ENCODE data around the gene ADAMTS5. TPM values are rescaled to one million over a fixed set of nuclear protein-coding genes. Genes with fewer than 3 reads are reported as not detected.

ADAMTS5 gene
- total RNA-seq, 4 donors from 2014 or later, result 14.4 to 34.5 (median 20.8) TPM

- intact Hi-C loops (cut with DNase I), result no loop called here
- DNase-seq (ENCODE audit: extremely low spot score), result no peak
- H3K4me3 ChIP-seq, result no peak overlapping the region
- H3K4me1 ChIP-seq, result peaks cover 0 to 49% (median 24%) of the 10 kb centered on the region in 4 donors
- peaks cover 0 to 7% (median 0%) of the 10 kb centered on the region in 4 donors for H3K36me3 ChIP-seq
- no peak for TF ChIP-seq EP300 (IDR thresholded peaks at IDR 0.05)
- TF ChIP-seq POLR2A (IDR thresholded peaks at IDR 0.05; ENCODE audit: low read depth), result no peak
- no peak for TF ChIP-seq POLR2AphosphoS5 (IDR thresholded peaks at IDR 0.05)
- TF ChIP-seq, protein P1, sequence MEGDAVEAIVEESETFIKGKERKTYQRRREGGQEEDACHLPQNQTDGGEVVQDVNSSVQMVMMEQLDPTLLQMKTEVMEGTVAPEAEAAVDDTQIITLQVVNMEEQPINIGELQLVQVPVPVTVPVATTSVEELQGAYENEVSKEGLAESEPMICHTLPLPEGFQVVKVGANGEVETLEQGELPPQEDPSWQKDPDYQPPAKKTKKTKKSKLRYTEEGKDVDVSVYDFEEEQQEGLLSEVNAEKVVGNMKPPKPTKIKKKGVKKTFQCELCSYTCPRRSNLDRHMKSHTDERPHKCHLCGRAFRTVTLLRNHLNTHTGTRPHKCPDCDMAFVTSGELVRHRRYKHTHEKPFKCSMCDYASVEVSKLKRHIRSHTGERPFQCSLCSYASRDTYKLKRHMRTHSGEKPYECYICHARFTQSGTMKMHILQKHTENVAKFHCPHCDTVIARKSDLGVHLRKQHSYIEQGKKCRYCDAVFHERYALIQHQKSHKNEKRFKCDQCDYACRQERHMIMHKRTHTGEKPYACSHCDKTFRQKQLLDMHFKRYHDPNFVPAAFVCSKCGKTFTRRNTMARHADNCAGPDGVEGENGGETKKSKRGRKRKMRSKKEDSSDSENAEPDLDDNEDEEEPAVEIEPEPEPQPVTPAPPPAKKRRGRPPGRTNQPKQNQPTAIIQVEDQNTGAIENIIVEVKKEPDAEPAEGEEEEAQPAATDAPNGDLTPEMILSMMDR (IDR thresholded peaks at IDR 0.05), result no peak
- no peaks in the 10 kb centered on the region for H3K9me3 ChIP-seq
- no peaks in the 10 kb centered on the region for H3K27me3 ChIP-seq
- WGBS, result 71% methylated on average over 9 of the region's 9 CpGs
- H3K27ac ChIP-seq (replicated peaks in 1 of 4), result no peak overlapping the region
These were observed 14.4 kb downstream of the ADAMTS5 start for GRCh38 chr21:26952374-26953066.

- Histone ChIP-seq H3K27me3 (no peaks in the 10 kb centered on the region), H3K27ac (replicated peaks in 1 of 4) (no peak overlapping the region)
These were observed 17.1 kb downstream of the ADAMTS5 start for GRCh38 chr21:26949830-26950229.

DNA sequence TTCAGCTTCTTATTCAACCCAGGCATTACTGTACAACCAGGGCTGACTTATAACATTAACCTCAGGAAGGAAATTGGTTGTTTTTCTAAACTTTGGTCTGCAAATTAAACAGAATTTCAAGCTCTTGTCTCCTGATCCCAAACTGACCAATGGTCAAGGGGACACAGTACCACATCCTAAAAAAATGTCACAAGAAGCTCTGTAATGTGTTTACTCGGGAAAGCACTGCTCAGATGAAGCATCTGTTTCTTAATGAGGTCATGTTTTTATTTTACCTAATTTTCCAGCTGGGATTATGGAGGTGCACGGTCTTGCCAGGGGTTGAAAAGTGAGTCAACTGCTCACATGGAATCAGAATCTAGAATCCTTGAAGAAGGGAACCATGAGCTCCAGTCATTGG lies 18.7 kb downstream of the ADAMTS5 start:
- intact Hi-C loops (cut with DNase I), result no loop called here
- no peak for DNase-seq (ENCODE audit: extremely low spot score)
- no peak overlapping the region for H3K4me3 ChIP-seq
- TF ChIP-seq POLR2AphosphoS5 (IDR thresholded peaks at IDR 0.05), result no peak
- no peak for TF ChIP-seq EP300 (IDR thresholded peaks at IDR 0.05)
- TF ChIP-seq POLR2A (IDR thresholded peaks at IDR 0.05; ENCODE audit: low read depth), result no peak
- no peaks in the 10 kb centered on the region for H3K27me3 ChIP-seq
- no peaks in the 10 kb centered on the region for H3K9me3 ChIP-seq
- peaks cover 0 to 7% (median 0%) of the 10 kb centered on the region in 4 donors for H3K36me3 ChIP-seq
- H3K27ac ChIP-seq (replicated peaks in 1 of 4), result no peak overlapping the region
- H3K4me1 ChIP-seq, result peaks cover 6 to 47% (median 23%) of the 10 kb centered on the region in 4 donors
- whole genome bisulfite sequencing, result 68% methylated on average over 2 of the region's 2 CpGs

More at GRCh38 chr21:26949830-26950229, 17.1 kb downstream of the ADAMTS5 start:
- 76% methylated on average over 4 of the region's 4 CpGs for WGBS
- H3K36me3 ChIP-seq, result peaks cover 0 to 7% (median 0%) of the 10 kb centered on the region in 4 donors
- intact Hi-C loops (cut with DNase I), result no loop called here
- TF ChIP-seq POLR2A (IDR thresholded peaks at IDR 0.05; ENCODE audit: low read depth), result no peak
- H3K4me3 ChIP-seq, result no peak overlapping the region
- DNase-seq (ENCODE audit: extremely low spot score), result no peak
- no peaks in the 10 kb centered on the region for H3K9me3 ChIP-seq
- H3K4me1 ChIP-seq, result peaks cover 6 to 50% (median 28%) of the 10 kb centered on the region in 4 donors

- 66% methylated on average over 6 of the region's 6 CpGs for WGBS
- H3K36me3 ChIP-seq, result no peaks in the 10 kb centered on the region
These were observed 20.0 kb downstream of the ADAMTS5 start for GRCh38 chr21:26946744-26947446.

DNA sequence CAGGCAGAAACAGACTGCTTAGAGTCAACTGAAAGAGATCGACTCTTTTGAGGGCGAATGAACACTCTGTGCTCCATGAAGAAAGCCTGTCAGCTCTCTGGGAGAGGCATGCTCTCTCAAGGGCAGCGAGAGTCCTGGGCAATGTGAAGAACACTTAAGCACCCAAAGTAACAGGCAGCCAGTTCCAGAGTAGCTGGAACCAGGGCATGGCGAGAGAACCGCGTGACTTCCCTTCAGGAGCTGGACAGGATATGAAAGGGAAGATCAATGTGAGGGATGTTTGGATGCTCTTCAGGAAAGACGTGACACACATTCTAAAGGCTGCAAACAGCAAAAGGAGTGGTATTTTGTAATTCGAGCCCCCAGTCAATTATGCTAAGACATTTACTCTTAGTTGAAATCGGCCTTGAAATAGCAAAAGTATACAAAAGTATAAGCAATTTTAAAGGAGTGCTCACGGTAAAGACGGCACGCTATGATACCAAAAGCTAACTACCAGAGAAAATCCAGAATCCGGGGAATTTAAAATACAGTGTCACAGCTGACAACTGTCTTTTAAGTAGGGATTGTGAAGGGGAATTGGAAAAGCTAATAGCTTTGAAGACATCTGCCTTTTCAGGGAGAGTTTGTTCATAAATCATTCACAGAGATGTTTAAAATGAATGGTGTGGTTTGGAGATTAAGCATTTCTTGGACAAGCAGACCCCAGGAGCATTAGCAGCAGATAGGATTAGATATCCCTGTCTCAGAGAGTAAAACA lies 20.8 kb downstream of the ADAMTS5 start:
- TF ChIP-seq POLR2AphosphoS5 (IDR thresholded peaks at IDR 0.05), result peak in 1 of 2 donors; percentile 25
- no peak for TF ChIP-seq POLR2A (IDR thresholded peaks at IDR 0.05; ENCODE audit: low read depth)
- H3K9me3 ChIP-seq, result no peaks in the 10 kb centered on the region
- H3K4me1 ChIP-seq, result peaks cover 6 to 37% (median 19%) of the 10 kb centered on the region in 4 donors
- intact Hi-C loops (cut with DNase I), result no loop called here
- DNase-seq (ENCODE audit: extremely low spot score), result no peak
- H3K27ac ChIP-seq (replicated peaks in 1 of 4), result peak overlapping the region; percentile 6 to 49 (median 30)
- WGBS, result 67% methylated on average over 13 of the region's 13 CpGs
- no peak overlapping the region for H3K4me3 ChIP-seq
- no peaks in the 10 kb centered on the region for H3K27me3 ChIP-seq
- H3K36me3 ChIP-seq, result no peaks in the 10 kb centered on the region

More at GRCh38 chr21:26946744-26947446, 20.0 kb downstream of the ADAMTS5 start:
- no peak for DNase-seq (ENCODE audit: extremely low spot score)
- TF ChIP-seq POLR2AphosphoS5 (IDR thresholded peaks at IDR 0.05), result no peak
- no peak for TF ChIP-seq POLR2A (IDR thresholded peaks at IDR 0.05; ENCODE audit: low read depth)
- TF ChIP-seq, protein P1 (IDR thresholded peaks at IDR 0.05), result no peak
- TF ChIP-seq EP300 (IDR thresholded peaks at IDR 0.05), result no peak
- no peaks in the 10 kb centered on the region for H3K27me3 ChIP-seq
- H3K9me3 ChIP-seq, result no peaks in the 10 kb centered on the region
- intact Hi-C loops (cut with DNase I), result no loop called here
- H3K27ac ChIP-seq (replicated peaks in 1 of 4), result peak overlapping the region; percentile 6 to 49 (median 30)
- no peak overlapping the region for H3K4me3 ChIP-seq
- peaks cover 6 to 42% (median 17%) of the 10 kb centered on the region in 4 donors for H3K4me1 ChIP-seq

All from esophagus muscularis mucosa (tissue), 4 donors.